CD14-positive monocyte (primary cell): ENCODE results near the gene VPS37B. TPM values are rescaled to one million over a fixed set of nuclear protein-coding genes. Genes with fewer than 3 reads are reported as not detected.

ENCODE experiments used
- DNase-seq, 3 donors: peaks; one replicate each; pipeline ENCODE4 v3.0.0-alpha.2; 2011 to 2022
- H2AFZ ChIP-seq: 2 replicates; pipeline ENCODE4 v1.6.0; 2012; ENCODE audit warnings: mild to moderate bottlenecking, low read depth, low read length, inconsistent platforms; ENCODE audit not compliant: insufficient read depth, poor library complexity, severe bottlenecking
- H3K27ac ChIP-seq, 2 donors: 1 replicate in 1 of 2; 2 replicates in 1 of 2; pipeline ENCODE4 v1.5.1; 2012 to 2013; ENCODE audit warnings: low read length in 2 of 2, control low read depth in 1 of 2, inconsistent platforms in 1 of 2, low read depth in 1 of 2, mild to moderate bottlenecking in 1 of 2
- H3K27me3 ChIP-seq, 2 donors: one replicate each; pipeline versions ENCODE4 v1.6.0 to v1.6.1; 2011 to 2013; ENCODE audit warnings: low read length in 2 of 2; ENCODE audit not compliant: control insufficient read depth in 2 of 2, insufficient read depth in 2 of 2
- H3K36me3 ChIP-seq, 2 donors: replicated peaks in 1 of 2; 1 replicate in 1 of 2; 2 replicates in 1 of 2; pipeline versions ENCODE4 v1.5.1 to v1.6.1; 2012 to 2013; ENCODE audit warnings: low read length in 2 of 2, control low read depth in 1 of 2, inconsistent platforms in 1 of 2, mild to moderate bottlenecking in 1 of 2; ENCODE audit not compliant: insufficient read depth in 2 of 2, control insufficient read depth in 1 of 2
- H3K4me1 ChIP-seq, 2 donors: 1 replicate in 1 of 2; 2 replicates in 1 of 2; pipeline versions ENCODE4 v1.5.1 to v1.6.1; 2012 to 2013; ENCODE audit warnings: low read length in 2 of 2, control low read depth in 1 of 2, inconsistent platforms in 1 of 2, mild to moderate bottlenecking in 1 of 2, moderate library complexity in 1 of 2; ENCODE audit not compliant: insufficient read depth in 2 of 2, control insufficient read depth in 1 of 2
- H3K4me2 ChIP-seq: replicated peaks from 2 replicates; pipeline ENCODE3; 2012; ENCODE audit warnings: low read length, moderate library complexity, mild to moderate bottlenecking; ENCODE audit not compliant: poor library complexity, severe bottlenecking; ENCODE audit errors: extremely low read depth
- H3K4me3 ChIP-seq, 3 experiments: fragments of 200-600 bp in 1 of 3; sonication (generic) in 1 of 3; replicated peaks in 1 of 3; 1 replicate in 2 of 3; 2 replicates in 1 of 3; pipeline ENCODE4 v1.5.1; 2011 to 2013; ENCODE audit warnings: low read length in 3 of 3, mild to moderate bottlenecking in 3 of 3, control low read depth in 2 of 3, low read depth in 2 of 3, inconsistent platforms in 1 of 3, moderate library complexity in 1 of 3
- H3K79me2 ChIP-seq: 2 replicates; pipeline ENCODE4 v1.6.0; 2012; ENCODE audit warnings: mild to moderate bottlenecking, control low read depth, inconsistent platforms, low read length, moderate library complexity; ENCODE audit not compliant: insufficient read depth
- H3K9ac ChIP-seq: 2 replicates; pipeline ENCODE4 v1.6.0; 2017; ENCODE audit warnings: low read length, mild to moderate bottlenecking; ENCODE audit not compliant: insufficient read depth, poor library complexity, severe bottlenecking
- H3K9me3 ChIP-seq, 2 donors: replicated peaks in 1 of 2; 1 replicate in 1 of 2; 2 replicates in 1 of 2; pipeline versions ENCODE4 v1.5.1 to v1.6.1; 2012 to 2013; ENCODE audit warnings: low read length in 2 of 2, control low read depth in 1 of 2; ENCODE audit not compliant: control insufficient read depth in 1 of 2, insufficient read depth in 1 of 2
- H4K20me1 ChIP-seq: 2 replicates; pipeline ENCODE4 v1.6.0; 2012; ENCODE audit warnings: mild to moderate bottlenecking, low read length, control low read depth, moderate library complexity; ENCODE audit not compliant: insufficient read depth
- H3K27ac Mint-ChIP-seq, 7 donors: one replicate each; pipeline ENCODE4 v1.8.0; 2020; ENCODE audit warnings: mild to moderate bottlenecking in 7 of 7, mixed read lengths in 7 of 7, moderate library complexity in 6 of 7, inconsistent platforms in 2 of 7
- H3K27me3 Mint-ChIP-seq, 3 donors: one replicate each; pipeline ENCODE4 v1.8.0; 2021 to 2022; ENCODE audit warnings: low read depth in 3 of 3, mild to moderate bottlenecking in 3 of 3, mixed read lengths in 3 of 3, moderate library complexity in 3 of 3, inconsistent platforms in 1 of 3
- H3K36me3 Mint-ChIP-seq, 2 donors: one replicate each; pipeline ENCODE4 v1.8.0; 2020; ENCODE audit warnings: mixed read lengths in 2 of 2, inconsistent platforms in 1 of 2, mild to moderate bottlenecking in 1 of 2
- H3K4me1 Mint-ChIP-seq: one replicate; pipeline ENCODE4 v1.8.0; 2020; ENCODE audit warnings: mild to moderate bottlenecking, mixed read lengths
- H3K4me3 Mint-ChIP-seq, 2 donors: one replicate each; pipeline ENCODE4 v1.8.0; 2020; ENCODE audit warnings: mild to moderate bottlenecking in 2 of 2, mixed read lengths in 2 of 2, moderate library complexity in 1 of 2
- H3K9me3 Mint-ChIP-seq, 7 donors: one replicate each; pipeline ENCODE4 v1.8.0; 2020 to 2022; ENCODE audit warnings: mixed read lengths in 7 of 7, mild to moderate bottlenecking in 6 of 7, moderate library complexity in 6 of 7, inconsistent platforms in 2 of 7
- WGBS: methylation state at CpG from one replicate; pipeline ENCODE4 v1.1.5; 2013; ENCODE audit warnings: missing lambda C conversion rate; ENCODE audit not compliant: insufficient coverage; 5-methylcytosine and 5-hydroxymethylcytosine counted together
- intact Hi-C, 2 donors: fragments of 100-400 bp; cut with micrococcal nuclease; formaldehyde crosslinking; loops; one replicate each; pipeline versions ENCODE4 v1.15.0 to v1.15.1; 2023
- polyA plus RNA-seq, 3 donors: library from polyadenylated mRNA; depleted of rRNA in 1 of 3; unstranded in 2 of 3; stranded (reverse) in 1 of 3; fragments of 300-500 nt in 2 of 3; fragments of >200 nt in 1 of 3; fragmentation: Illumina TruSeq in 2 of 3; gene quantifications; 1 replicate in 2 of 3; 2 replicates in 1 of 3; pipeline ENCODE4 v1.2.3, GENCODE V29; 2012 to 2021
- TF ChIP-seq, protein P1 (sequence below): fragments of 200-600 bp; IDR thresholded peaks from one replicate; pipeline ENCODE4 v1.8.0; 2022; ENCODE audit warnings: antibody characterized with exemption, mild to moderate bottlenecking

The VPS37B gene
- polyA plus RNA-seq, 3 donors, result 12.3 to 34.3 (median 16.4) TPM

DNA sequence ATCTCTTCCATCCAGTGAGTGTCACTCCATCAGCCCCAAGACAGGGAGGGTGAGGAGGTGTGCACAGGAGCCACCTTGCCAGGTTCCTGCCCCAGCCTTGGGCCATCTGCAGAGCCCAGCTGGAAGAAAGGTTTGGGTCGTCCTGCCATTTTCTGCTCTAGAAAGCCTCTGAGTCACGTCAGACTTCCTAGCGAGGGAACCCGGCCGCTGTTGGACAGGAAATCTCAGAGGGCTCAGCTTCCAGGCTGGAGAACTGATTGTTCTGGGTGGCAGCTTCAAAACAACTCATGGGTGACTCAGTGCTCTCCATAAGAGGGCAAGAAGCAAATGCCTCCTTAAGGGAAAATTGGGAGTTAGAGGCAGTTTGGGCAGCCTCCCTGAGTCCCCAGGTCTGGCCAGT lies 44.1 kb downstream of the VPS37B start:
- no peaks in the 10 kb centered on the region for H3K9me3 ChIP-seq
- no peak overlapping the region for H3K4me2 ChIP-seq
- no peak overlapping the region for H3K27ac Mint-ChIP-seq
- intact Hi-C loops, result no loop called here
- H2AFZ ChIP-seq, result no peak overlapping the region
- H3K9me3 Mint-ChIP-seq, result no peaks in the 10 kb centered on the region
- no peaks in the 10 kb centered on the region for H3K4me1 ChIP-seq
- H4K20me1 ChIP-seq, result no peaks in the 10 kb centered on the region
- H3K27me3 Mint-ChIP-seq, result peaks cover 0 to 7% (median under 1%) of the 10 kb centered on the region in 3 donors
- H3K9ac ChIP-seq, result no peak overlapping the region
- H3K27ac ChIP-seq, result no peak overlapping the region
- no peak overlapping the region for H3K4me3 Mint-ChIP-seq
- DNase-seq, result no peak
- no peaks in the 10 kb centered on the region for H3K36me3 Mint-ChIP-seq
- H3K4me1 Mint-ChIP-seq, result no peaks in the 10 kb centered on the region
- no peaks in the 10 kb centered on the region for H3K36me3 ChIP-seq
- no peaks in the 10 kb centered on the region for H3K27me3 ChIP-seq
- H3K79me2 ChIP-seq, result no peaks in the 10 kb centered on the region
- TF ChIP-seq, protein P1, sequence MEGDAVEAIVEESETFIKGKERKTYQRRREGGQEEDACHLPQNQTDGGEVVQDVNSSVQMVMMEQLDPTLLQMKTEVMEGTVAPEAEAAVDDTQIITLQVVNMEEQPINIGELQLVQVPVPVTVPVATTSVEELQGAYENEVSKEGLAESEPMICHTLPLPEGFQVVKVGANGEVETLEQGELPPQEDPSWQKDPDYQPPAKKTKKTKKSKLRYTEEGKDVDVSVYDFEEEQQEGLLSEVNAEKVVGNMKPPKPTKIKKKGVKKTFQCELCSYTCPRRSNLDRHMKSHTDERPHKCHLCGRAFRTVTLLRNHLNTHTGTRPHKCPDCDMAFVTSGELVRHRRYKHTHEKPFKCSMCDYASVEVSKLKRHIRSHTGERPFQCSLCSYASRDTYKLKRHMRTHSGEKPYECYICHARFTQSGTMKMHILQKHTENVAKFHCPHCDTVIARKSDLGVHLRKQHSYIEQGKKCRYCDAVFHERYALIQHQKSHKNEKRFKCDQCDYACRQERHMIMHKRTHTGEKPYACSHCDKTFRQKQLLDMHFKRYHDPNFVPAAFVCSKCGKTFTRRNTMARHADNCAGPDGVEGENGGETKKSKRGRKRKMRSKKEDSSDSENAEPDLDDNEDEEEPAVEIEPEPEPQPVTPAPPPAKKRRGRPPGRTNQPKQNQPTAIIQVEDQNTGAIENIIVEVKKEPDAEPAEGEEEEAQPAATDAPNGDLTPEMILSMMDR, result no peak
- 73% methylated on average over 5 of the region's 5 CpGs for WGBS
- no peak overlapping the region for H3K4me3 ChIP-seq

- DNase-seq, result no peak
- Histone ChIP-seq H3K4me2 (no peak overlapping the region), H3K9ac (no peak overlapping the region), H4K20me1 (no peaks in the 10 kb centered on the region), H3K9me3 (no peaks in the 10 kb centered on the region), H3K27me3 (no peaks in the 10 kb centered on the region), H3K79me2 (no peaks in the 10 kb centered on the region), H3K27ac (no peak overlapping the region), H3K36me3 (no peaks in the 10 kb centered on the region), H3K4me3 (no peak overlapping the region), H2AFZ (no peak overlapping the region), H3K4me1 (no peaks in the 10 kb centered on the region)
- H3K36me3 Mint-ChIP-seq, result no peaks in the 10 kb centered on the region
- H3K27ac Mint-ChIP-seq, result no peak overlapping the region
- no peaks in the 10 kb centered on the region for H3K9me3 Mint-ChIP-seq
- H3K4me1 Mint-ChIP-seq, result no peaks in the 10 kb centered on the region
- peaks cover 0 to 6% (median 0%) of the 10 kb centered on the region in 3 donors for H3K27me3 Mint-ChIP-seq
- intact Hi-C loops, result no loop called here
- WGBS, result 87% methylated on average over 5 of the region's 27 CpGs
- no peak overlapping the region for H3K4me3 Mint-ChIP-seq
- TF ChIP-seq, protein P1, result no peak
These were observed 45.1 kb downstream of the VPS37B start for GRCh38 chr12:122850695-122851350.
